ENCODE measurements around the gene PTPN2.

PTPN2 gene

GRCh38 chr18:12770469-12771219 lies 113.4 kb downstream of the PTPN2 start:
- no peak for TF ChIP-seq CTCF (IDR thresholded peaks at IDR 0.05; ENCODE audit: low read depth, low read length)

GRCh38 chr18:12769644-12770440 lies 114.2 kb downstream of the PTPN2 start:
- no peak for DNase-seq (ENCODE audit: extremely low read depth, low read depth)

More at GRCh38 chr18:12770469-12771219, 113.4 kb downstream of the PTPN2 start:
- no peak for DNase-seq (ENCODE audit: extremely low read depth, low read depth)

GRCh38 chr18:12769136-12769535 lies 114.9 kb downstream of the PTPN2 start:
- no peak for DNase-seq (ENCODE audit: extremely low read depth, low read depth)
- no peak for TF ChIP-seq CTCF (IDR thresholded peaks at IDR 0.05; ENCODE audit: low read depth, low read length)

More at GRCh38 chr18:12769644-12770440, 114.2 kb downstream of the PTPN2 start:
- no peak for TF ChIP-seq CTCF (IDR thresholded peaks at IDR 0.05; ENCODE audit: low read depth, low read length)

GRCh38 chr18:12768625-12769024 lies 115.4 kb downstream of the PTPN2 start:
- no peak for TF ChIP-seq CTCF (IDR thresholded peaks at IDR 0.05; ENCODE audit: low read depth, low read length)
- no peak for DNase-seq (ENCODE audit: extremely low read depth, low read depth)

- DNase-seq (ENCODE audit: extremely low read depth, low read depth), result no peak
- TF ChIP-seq CTCF (IDR thresholded peaks at IDR 0.05; ENCODE audit: low read depth, low read length), result no peak
Measured at GRCh38 chr18:12767580-12768155, 116.4 kb downstream of the PTPN2 start.

GRCh38 chr18:12766986-12767433 lies 117.0 kb downstream of the PTPN2 start:
- no peak for TF ChIP-seq CTCF (IDR thresholded peaks at IDR 0.05; ENCODE audit: low read depth, low read length)
- no peak for DNase-seq (ENCODE audit: extremely low read depth, low read depth)

- DNase-seq (ENCODE audit: extremely low read depth, low read depth), result no peak
- no peak for TF ChIP-seq CTCF (IDR thresholded peaks at IDR 0.05; ENCODE audit: low read depth, low read length)
Measured at GRCh38 chr18:12765586-12765985, 118.5 kb downstream of the PTPN2 start.

All from AG09319 (cell line).